Stimulated activated CD8-positive, alpha-beta memory T cell treated with anti-CD3 and anti-CD28 coated beads, Interleukin-7, amount 100 ng/mL, for 48 hours (primary cell): Measurements from ENCODE around the gene PNLIP.

Experiments used
- DNase-seq, 2 donors: peaks; one replicate each; pipeline ENCODE4 v3.0.0-alpha.2; 2020; ENCODE audit warnings: low read depth in 1 of 2; ENCODE audit errors: extremely low read depth in 1 of 2

PNLIP gene

GRCh38 chr10:116545756-116546155, at the start of gene PNLIP:
PNLIP (plus strand) TSS chr10:116545931; CDS start chr10:116546093, 162 bp downstream.
- no peak for DNase-seq

DNA sequence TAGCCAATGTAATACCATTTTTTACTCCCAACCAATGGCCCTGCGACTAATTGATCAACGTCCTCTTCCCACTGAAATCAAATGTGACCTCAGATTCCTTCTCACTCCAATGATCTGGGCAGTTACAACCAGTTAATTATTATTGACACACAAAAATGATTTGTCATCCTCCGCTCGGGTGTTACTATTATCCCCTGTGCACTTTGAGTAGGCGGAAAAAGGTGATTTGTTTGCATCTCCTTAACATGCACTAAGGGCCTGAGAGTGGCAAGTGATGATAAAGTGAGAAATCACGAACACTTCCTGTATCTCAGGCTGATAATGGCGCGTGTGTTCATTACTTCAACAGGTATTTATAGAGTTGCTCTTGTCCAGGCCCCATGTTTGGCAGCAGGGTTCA, 40.9 kb upstream of the PNLIP start:
- no peak for DNase-seq

DNA sequence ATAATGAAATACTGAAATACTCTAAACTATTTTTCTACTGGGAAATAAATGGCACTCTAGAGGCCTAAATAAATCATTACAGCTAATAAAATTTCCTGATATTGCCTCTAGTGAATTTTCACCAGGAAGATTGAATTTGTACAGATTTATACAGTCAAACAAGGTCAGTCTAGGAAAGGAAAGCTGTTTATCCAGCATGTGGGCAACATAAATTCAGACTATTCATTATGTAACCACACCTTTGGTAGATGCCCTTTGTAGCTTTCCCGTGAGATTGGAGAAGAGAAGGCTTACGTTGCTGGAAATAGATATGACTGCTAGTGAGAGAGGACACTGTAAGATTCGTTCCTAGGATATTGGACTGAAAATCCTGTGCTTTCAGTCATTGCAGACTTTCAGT, 35.2 kb upstream of the PNLIP start:
- no peak for DNase-seq

DNA sequence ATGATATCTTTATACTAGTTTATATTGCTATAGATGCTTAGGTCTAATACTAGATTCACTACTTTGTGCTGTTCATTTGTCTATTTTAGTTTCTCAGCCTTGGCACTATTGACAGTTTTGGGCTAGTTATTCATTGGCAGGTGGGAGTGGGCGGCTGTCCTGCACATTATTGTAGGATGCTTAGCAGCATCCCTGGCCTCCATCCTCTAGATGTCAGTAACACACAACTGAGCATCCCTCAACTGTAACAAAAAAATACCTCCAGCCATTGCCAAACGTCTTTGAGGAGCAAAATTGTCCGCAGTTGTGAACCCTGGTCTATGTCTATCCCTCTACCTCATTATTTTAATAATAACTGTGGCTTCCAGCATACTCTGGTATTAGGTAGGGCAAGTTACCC, 34.4 kb upstream of the PNLIP start:
- no peak for DNase-seq

DNA sequence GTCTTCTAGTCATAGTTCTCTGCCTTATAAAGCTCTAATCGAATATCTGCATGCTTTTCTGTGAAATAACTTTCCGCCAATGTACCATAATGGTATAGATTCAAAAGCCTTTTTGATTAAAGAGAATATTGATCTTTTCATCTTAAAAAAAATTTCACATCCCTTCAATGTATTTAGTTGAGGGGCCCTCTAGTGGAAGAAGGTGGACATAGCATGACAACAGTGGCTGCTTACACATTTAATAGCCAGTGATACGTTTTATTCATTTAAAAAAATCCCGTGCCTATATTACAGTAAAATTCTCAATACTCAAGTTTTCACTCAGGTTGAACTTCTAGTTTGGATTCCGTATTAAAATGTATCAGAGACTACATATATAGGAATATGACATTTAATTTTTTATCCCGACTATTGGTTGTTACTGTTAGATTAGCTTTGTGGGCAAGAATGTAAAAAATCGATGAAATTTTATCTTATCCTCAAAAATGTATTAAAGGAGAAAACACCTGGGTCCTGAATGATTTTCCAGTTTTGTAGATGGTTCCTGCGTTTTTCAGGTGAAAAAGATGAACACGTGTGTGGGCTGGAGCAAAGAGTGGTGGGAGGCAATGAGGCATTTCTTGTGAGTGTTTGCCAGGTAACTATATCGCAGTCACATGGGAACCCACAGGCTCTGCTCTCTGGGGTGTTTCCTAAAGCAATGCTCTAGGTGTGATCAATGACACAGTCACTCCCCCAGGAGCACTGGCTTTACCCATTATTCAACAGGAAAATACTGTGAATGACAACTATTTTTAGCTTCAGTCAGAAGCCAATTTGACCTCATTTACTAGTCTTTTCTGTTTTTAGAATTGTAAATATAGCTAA, 24.1 kb upstream of the PNLIP start:
- DNase-seq: no peak

GRCh38 chr10:116522803-116523381, 22.8 kb upstream of the PNLIP start:
- no peak for DNase-seq

GRCh38 chr10:116524736-116525135, 21.0 kb upstream of the PNLIP start:
- DNase-seq: no peak

GRCh38 chr10:116526219-116526618, 19.5 kb upstream of the PNLIP start:
- no peak for DNase-seq

- no peak for DNase-seq
These were observed 8.9 kb upstream of the PNLIP start for GRCh38 chr10:116536810-116537209.

GRCh38 chr10:116538456-116538855, 7.3 kb upstream of the PNLIP start:
- DNase-seq: no peak

- DNase-seq: no peak
These were observed 6.7 kb upstream of the PNLIP start for GRCh38 chr10:116538992-116539391.

DNA sequence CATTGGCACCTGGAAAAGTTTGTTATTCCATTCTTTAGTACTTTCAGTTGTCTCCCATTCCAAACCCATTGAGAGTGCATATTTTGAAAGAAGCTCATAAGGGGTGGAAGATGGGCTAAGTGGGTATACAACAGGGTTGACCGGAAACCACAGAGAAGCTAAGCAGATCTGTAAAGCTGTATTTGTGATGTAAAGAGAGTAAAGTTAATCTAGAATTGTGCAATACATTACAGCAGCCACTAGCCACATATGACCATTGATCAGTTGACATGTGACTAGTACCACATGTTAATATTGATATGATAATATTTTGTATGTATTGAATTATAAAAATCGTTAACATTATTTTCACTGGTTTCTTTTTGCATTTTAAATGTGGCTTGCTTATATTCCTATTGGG, 4.9 kb upstream of the PNLIP start:
- DNase-seq: no peak

- no peak for DNase-seq
These were observed 3.6 kb upstream of the PNLIP start for GRCh38 chr10:116542007-116542677.

- DNase-seq: no peak
These were observed 609 bp upstream of the PNLIP start for GRCh38 chr10:116545122-116545521.

GRCh38 chr10:116548301-116548700, 2.6 kb downstream of the PNLIP start:
- no peak for DNase-seq

DNA sequence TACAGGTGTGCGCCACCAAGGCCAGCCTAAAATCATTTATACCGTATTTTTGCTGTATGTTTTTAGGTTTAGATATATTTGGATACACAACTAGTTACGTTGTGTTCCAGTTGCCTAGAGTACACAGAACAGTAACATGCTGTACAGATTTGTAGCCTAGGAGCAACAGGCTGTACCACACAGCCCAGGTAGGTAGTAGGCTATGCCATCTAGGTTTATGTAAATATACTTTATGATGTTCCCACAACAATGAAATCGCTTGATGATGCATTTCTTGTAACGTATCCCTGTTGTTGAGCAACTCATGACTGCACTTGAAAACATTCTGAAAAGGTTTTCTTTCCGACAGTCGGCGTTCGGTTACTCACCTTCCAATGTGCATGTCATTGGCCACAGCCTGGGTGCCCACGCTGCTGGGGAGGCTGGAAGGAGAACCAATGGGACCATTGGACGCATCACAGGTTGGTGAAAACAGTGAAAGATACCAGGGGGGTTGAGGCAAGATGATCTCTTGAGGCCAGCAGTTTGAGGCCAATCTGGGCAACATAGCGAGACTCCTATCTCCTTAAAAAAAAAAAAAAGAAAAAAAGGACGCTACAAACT, 7.7 kb downstream of the PNLIP start:
- no peak for DNase-seq

DNA sequence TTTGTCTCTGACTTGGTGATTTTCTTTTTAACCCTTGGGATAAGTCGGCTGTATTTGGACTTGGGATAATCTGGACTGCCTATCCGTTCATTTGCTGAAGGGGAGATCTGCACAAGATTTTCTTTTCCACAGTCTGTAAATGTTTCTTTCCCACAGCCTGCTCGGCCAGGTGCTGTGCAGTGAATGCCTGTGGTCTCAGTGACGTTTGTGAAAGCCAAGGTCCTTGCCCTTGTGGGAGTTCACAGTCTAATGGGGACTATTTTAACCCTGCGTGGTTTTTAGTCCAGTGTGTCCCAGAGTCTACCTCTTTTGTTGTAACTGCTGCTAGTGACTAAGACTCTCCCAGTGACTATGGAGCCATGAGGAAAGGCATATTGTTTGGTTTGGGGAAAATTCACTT, 8.9 kb downstream of the PNLIP start:
- no peak for DNase-seq

DNA sequence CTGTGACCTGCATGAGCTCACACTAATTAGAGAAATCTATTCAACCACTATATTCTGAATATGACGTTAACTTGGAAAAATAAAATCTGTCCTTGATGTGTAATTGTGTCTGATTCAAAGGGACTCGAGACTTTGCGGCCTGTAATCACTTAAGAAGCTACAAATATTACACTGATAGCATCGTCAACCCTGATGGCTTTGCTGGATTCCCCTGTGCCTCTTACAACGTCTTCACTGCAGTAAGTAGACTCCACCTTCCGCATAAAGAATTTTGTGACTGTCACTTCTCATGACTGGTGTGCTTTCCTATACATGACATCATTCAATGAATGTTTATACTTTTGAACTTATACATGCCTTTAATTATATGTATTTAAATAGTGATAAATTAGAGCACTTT, 10.1 kb downstream of the PNLIP start:
- DNase-seq: no peak

- no peak for DNase-seq
These were observed 11.7 kb downstream of the PNLIP start for GRCh38 chr10:116557305-116557880.

DNA sequence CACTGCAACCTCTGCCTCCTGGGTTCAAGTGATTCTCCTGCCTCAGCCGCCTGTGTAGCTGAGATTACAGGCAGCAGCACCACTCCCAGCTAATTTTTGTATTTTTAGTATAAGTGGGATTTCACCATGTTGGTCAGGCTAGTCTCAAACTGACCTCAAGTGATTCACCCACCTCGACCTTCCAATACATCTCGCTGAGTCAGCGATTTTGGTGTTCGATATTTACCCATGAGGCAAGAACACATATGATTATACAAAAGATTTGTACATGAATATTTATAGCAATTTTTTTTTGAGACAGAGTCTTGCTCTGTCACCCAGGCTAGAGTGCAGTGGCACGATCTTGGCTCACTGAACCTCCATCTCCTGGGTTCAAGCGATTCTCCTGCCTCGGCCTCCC, 19.8 kb downstream of the PNLIP start:
- DNase-seq: no peak

DNA sequence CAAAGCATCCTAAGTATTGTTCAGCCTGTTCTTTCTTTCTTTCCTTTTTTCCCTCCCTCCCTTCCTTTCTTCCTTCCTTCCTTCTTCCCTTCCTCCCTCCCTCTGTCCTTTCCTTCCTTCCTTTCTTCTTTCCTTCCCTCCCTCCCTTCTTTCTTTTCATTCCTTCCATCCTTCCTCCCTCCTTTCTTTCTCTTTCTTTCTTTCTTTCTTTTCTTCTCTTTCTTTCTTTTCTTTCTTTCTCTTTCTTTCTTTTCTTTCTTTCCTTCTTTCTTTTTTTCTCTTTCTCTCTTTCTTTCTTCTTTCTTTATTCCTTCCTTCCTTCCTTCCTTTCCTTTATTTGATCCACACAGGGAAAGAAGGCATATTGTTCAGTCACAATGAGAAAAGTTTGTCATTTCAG, 21.2 kb downstream of the PNLIP start:
- DNase-seq: no peak
